ENCODE results near the gene CD248.

Gene CD248

GRCh38 chr11:66268952-66269905, 47.6 kb downstream of the CD248 start:
- no peak for DNase-seq

- peak; percentile 100 for DNase-seq
Measured at GRCh38 chr11:66268244-66268951, 48.4 kb downstream of the CD248 start, which contains the start of gene RAB1B. Gene RAB1B (plus strand): TSS chr11:66268639. CDS start chr11:66268680, 41 bp downstream.

GRCh38 chr11:66267379-66268243, 49.2 kb downstream of the CD248 start:
- peak; percentile 85 for DNase-seq

GRCh38 chr11:66267039-66267378, 49.8 kb downstream of the CD248 start:
- no peak for DNase-seq

GRCh38 chr11:66266378-66267038, 50.3 kb downstream of the CD248 start:
- no peak for DNase-seq

- no peak for DNase-seq
Measured at GRCh38 chr11:66265531-66266377, 51.1 kb downstream of the CD248 start.

GRCh38 chr11:66264914-66265313, 51.9 kb downstream of the CD248 start:
- peak; percentile 31 for DNase-seq
